H9 (cell line): ENCODE measurements around the gene ASS1. TPM values are rescaled to one million over a fixed set of nuclear protein-coding genes. Genes with fewer than 3 reads are reported as not detected.

ENCODE experiments used
- DNase-seq: peaks from one replicate; pipeline ENCODE4 v3.0.0-alpha.2; 2017
- H2AFZ ChIP-seq: one replicate; pipeline ENCODE4 v1.6.1; 2013; ENCODE audit warnings: mild to moderate bottlenecking, low read length, control low read depth, moderate library complexity
- H2AK5ac ChIP-seq: 2 replicates; pipeline ENCODE4 v1.6.1; 2013; ENCODE audit warnings: low read length, control low read depth, mixed read lengths; ENCODE audit not compliant: insufficient read length
- H2BK120ac ChIP-seq: one replicate; pipeline ENCODE4 v1.6.1; 2013; ENCODE audit warnings: low read depth, mild to moderate bottlenecking, low read length, control low read depth, inconsistent platforms; ENCODE audit not compliant: poor library complexity, severe bottlenecking
- H2BK12ac ChIP-seq: 2 replicates; pipeline ENCODE4 v1.6.1; 2013; ENCODE audit warnings: low read length, control low read depth, mixed read lengths, low read depth; ENCODE audit not compliant: insufficient read length
- H2BK15ac ChIP-seq: 2 replicates; pipeline ENCODE4 v1.6.1; 2013; ENCODE audit warnings: low read depth, low read length, control low read depth
- H2BK20ac ChIP-seq: one replicate; pipeline ENCODE4 v1.6.1; 2013; ENCODE audit warnings: low read depth, mild to moderate bottlenecking, low read length, control low read depth, inconsistent platforms; ENCODE audit not compliant: poor library complexity, severe bottlenecking
- H2BK5ac ChIP-seq: 2 replicates; pipeline ENCODE4 v1.6.1; 2013; ENCODE audit warnings: low read length, control low read depth, mixed read lengths; ENCODE audit not compliant: insufficient read length
- H3K14ac ChIP-seq: 2 replicates; pipeline ENCODE4 v1.6.1; 2013; ENCODE audit warnings: low read length, control low read depth; ENCODE audit not compliant: insufficient read depth
- H3K18ac ChIP-seq: 2 replicates; pipeline ENCODE4 v1.6.1; 2013; ENCODE audit warnings: low read depth, mild to moderate bottlenecking, mixed read lengths, low read length, control low read depth; ENCODE audit not compliant: insufficient read length
- H3K23ac ChIP-seq: 2 replicates; pipeline ENCODE4 v1.6.1; 2013; ENCODE audit warnings: low read length, control low read depth, mixed read lengths, low read depth; ENCODE audit not compliant: insufficient read length
- H3K23me2 ChIP-seq: 2 replicates; pipeline ENCODE4 v1.6.1; 2013; ENCODE audit warnings: low read depth, mild to moderate bottlenecking, mixed read lengths, low read length, control low read depth; ENCODE audit not compliant: insufficient read length, poor library complexity, severe bottlenecking
- H3K27ac ChIP-seq: 2 replicates; pipeline ENCODE4 v1.5.1; 2013; ENCODE audit warnings: low read length, control low read depth, mixed read lengths, low read depth; ENCODE audit not compliant: insufficient read length
- H3K27me3 ChIP-seq: 2 replicates; pipeline ENCODE4 v1.6.1; 2013; ENCODE audit warnings: low read length, control low read depth, inconsistent platforms; ENCODE audit not compliant: insufficient read depth
- H3K4ac ChIP-seq: 2 replicates; pipeline ENCODE4 v1.6.1; 2013; ENCODE audit warnings: low read depth, mild to moderate bottlenecking, control low read depth, inconsistent platforms, low read length, moderate library complexity
- H3K4me1 ChIP-seq: 2 replicates; pipeline ENCODE4 v1.6.1; 2013; ENCODE audit warnings: low read length, control low read depth, inconsistent platforms; ENCODE audit not compliant: insufficient read depth
- H3K4me2 ChIP-seq: 2 replicates; pipeline ENCODE4 v1.6.1; 2013; ENCODE audit warnings: low read length, control low read depth, mixed read lengths; ENCODE audit not compliant: insufficient read length, insufficient read depth
- H3K56ac ChIP-seq: 2 replicates; pipeline ENCODE4 v1.6.1; 2013; ENCODE audit warnings: low read depth, mild to moderate bottlenecking, mixed read lengths, low read length, control low read depth; ENCODE audit not compliant: insufficient read length
- H3K79me1 ChIP-seq: 2 replicates; pipeline ENCODE4 v1.6.1; 2013; ENCODE audit warnings: low read depth, mild to moderate bottlenecking, moderate library complexity, low read length, control low read depth, inconsistent platforms; ENCODE audit not compliant: insufficient read depth, poor library complexity, severe bottlenecking
- H3K79me2 ChIP-seq: 2 replicates; pipeline ENCODE4 v1.6.1; 2013; ENCODE audit warnings: low read length, control low read depth, inconsistent platforms; ENCODE audit not compliant: insufficient read depth
- H3K9ac ChIP-seq: 2 replicates; pipeline ENCODE4 v1.6.1; 2013; ENCODE audit warnings: low read length, control low read depth, mixed read lengths; ENCODE audit not compliant: insufficient read length; ENCODE audit errors: extremely low read depth
- H3K9me3 ChIP-seq: one replicate; pipeline ENCODE4 v1.6.1; 2013; ENCODE audit warnings: low read depth, low read length, inconsistent platforms; ENCODE audit not compliant: control insufficient read depth
- H3T11ph ChIP-seq: one replicate; pipeline ENCODE4 v1.6.1; 2013; ENCODE audit warnings: mild to moderate bottlenecking, low read length, control low read depth, inconsistent platforms
- H4K20me1 ChIP-seq: one replicate; pipeline ENCODE4 v1.6.1; 2013; ENCODE audit not compliant: control insufficient read depth, insufficient read length, insufficient read depth
- H4K5ac ChIP-seq: 2 replicates; pipeline ENCODE4 v1.6.1; 2013; ENCODE audit warnings: low read depth, mild to moderate bottlenecking, mixed read lengths, low read length, control low read depth; ENCODE audit not compliant: insufficient read length
- H4K8ac ChIP-seq: replicated peaks from 2 replicates; pipeline ENCODE4 v1.6.1; 2013; ENCODE audit warnings: low read length, control low read depth, mixed read lengths, low read depth; ENCODE audit not compliant: insufficient read length
- H4K91ac ChIP-seq: 2 replicates; pipeline ENCODE4 v1.6.1; 2013; ENCODE audit warnings: low read depth, mild to moderate bottlenecking, moderate library complexity, mixed read lengths, low read length, control low read depth; ENCODE audit not compliant: insufficient read length
- H3K27ac Mint-ChIP-seq, 3 experiments: 2 replicates in 2 of 3; 3 replicates in 1 of 3; pipeline ENCODE4 v1.8.0; 2020 to 2021; ENCODE audit warnings: mixed read lengths in 3 of 3, mild to moderate bottlenecking in 1 of 3, moderate library complexity in 1 of 3
- H3K27me3 Mint-ChIP-seq: 2 replicates; pipeline ENCODE4 v1.8.0; 2021; ENCODE audit warnings: low read depth, mild to moderate bottlenecking, moderate library complexity, mixed read lengths
- H3K36me3 Mint-ChIP-seq, 3 experiments: 2 replicates in 2 of 3; 3 replicates in 1 of 3; pipeline ENCODE4 v1.8.0; 2020 to 2021; ENCODE audit warnings: low read depth in 3 of 3, mixed read lengths in 3 of 3; ENCODE audit not compliant: insufficient read depth in 1 of 3
- H3K4me1 Mint-ChIP-seq, 2 experiments: 2 replicates each; pipeline ENCODE4 v1.8.0; 2020; ENCODE audit warnings: mixed read lengths in 2 of 2
- H3K4me3 Mint-ChIP-seq, 2 experiments: 2 replicates in 1 of 2; 3 replicates in 1 of 2; pipeline ENCODE4 v1.8.0; 2020 to 2021; ENCODE audit warnings: mild to moderate bottlenecking in 2 of 2, mixed read lengths in 2 of 2, moderate library complexity in 1 of 2
- H3K9me3 Mint-ChIP-seq, 2 experiments: 2 replicates in 1 of 2; 3 replicates in 1 of 2; pipeline ENCODE4 v1.8.0; 2020; ENCODE audit warnings: mild to moderate bottlenecking in 2 of 2, mixed read lengths in 2 of 2, moderate library complexity in 1 of 2
- CTCF ChIP-seq: fragments of 200-600 bp; sonication (generic); conservative IDR thresholded peaks from 3 replicates; pipeline ENCODE4 v1.8.0; 2021; ENCODE audit warnings: antibody characterized with exemption, mild to moderate bottlenecking
- WGBS: extraction: QIAGEN DNeasy Blood & Tissue Kit; methylation state at CpG from one replicate; pipeline ENCODE4 v1.1.7; 2013; ENCODE audit warnings: missing lambda C conversion rate, low lambda C conversion rate, mixed read lengths; ENCODE audit not compliant: insufficient read length; ENCODE audit errors: extremely low coverage; 5-methylcytosine and 5-hydroxymethylcytosine counted together
- total RNA-seq: library from RNA; stranded (reverse); gene quantifications from 2 replicates; pipeline ENCODE4 v1.2.1, GENCODE V29; 2021

The ASS1 gene
- total RNA-seq, 1 experiment from 2014 or later: 118 TPM

GRCh38 chr9:130441031-130441430, 3.7 kb upstream of the ASS1 start:
- DNase-seq: no peak
- Histone ChIP-seq H4K5ac (no peak overlapping the region), H3K14ac (no peak overlapping the region), H3K4me1 (peaks cover under 1% of the 10 kb centered on the region; the same call in 1 of the 2 replicates), H2BK120ac (no peak overlapping the region), H3K4ac (no peak overlapping the region), H3K23me2 (peaks cover 15% of the 10 kb centered on the region), H4K20me1 (no peaks in the 10 kb centered on the region), H3K56ac (no peak overlapping the region), H4K91ac (no peak overlapping the region), H2AK5ac (no peak overlapping the region), H2BK20ac (no peak overlapping the region), H3K23ac (no peak overlapping the region), H2BK12ac (no peak overlapping the region), H3K9ac (no peak overlapping the region), H3K4me2 (no peak overlapping the region), H3K79me1 (no peaks in the 10 kb centered on the region), H3K9me3 (no peaks in the 10 kb centered on the region), H4K8ac (no peak overlapping the region), H2AFZ (no peak overlapping the region), H3K27me3 (no peaks in the 10 kb centered on the region), H3K79me2 (no peaks in the 10 kb centered on the region), H3K18ac (no peak overlapping the region), H2BK15ac (no peak overlapping the region), H3T11ph (no peak overlapping the region), H2BK5ac (no peak overlapping the region), H3K27ac (no peak overlapping the region)
- Mint-ChIP-seq H3K4me1 (peaks cover 10 to 22% of the 10 kb centered on the region in 2 experiments), H3K4me3 (no peak overlapping the region), H3K36me3 (peaks cover 0 to 15% (median 4%) of the 10 kb centered on the region in 3 experiments; a peak in 4 of 7 replicates), H3K9me3 (peaks cover 13 to 15% of the 10 kb centered on the region in 2 experiments), H3K27me3 (peaks cover 36% of the 10 kb centered on the region), H3K27ac (no peak overlapping the region)
- TF ChIP-seq CTCF: no peak
- WGBS: no CpG with 5 or more reads among the region's 1 CpG
